ENCODE results near the gene BPIFA3. TPM values are rescaled to one million over a fixed set of nuclear protein-coding genes. Genes with fewer than 3 reads are reported as not detected.

BPIFA3 gene
- total and polyA plus RNA-seq, 2 of the 13 experiments (the other 11 are each of a cell fraction or from before 2014, with no cell fraction given), result not detected

DNA sequence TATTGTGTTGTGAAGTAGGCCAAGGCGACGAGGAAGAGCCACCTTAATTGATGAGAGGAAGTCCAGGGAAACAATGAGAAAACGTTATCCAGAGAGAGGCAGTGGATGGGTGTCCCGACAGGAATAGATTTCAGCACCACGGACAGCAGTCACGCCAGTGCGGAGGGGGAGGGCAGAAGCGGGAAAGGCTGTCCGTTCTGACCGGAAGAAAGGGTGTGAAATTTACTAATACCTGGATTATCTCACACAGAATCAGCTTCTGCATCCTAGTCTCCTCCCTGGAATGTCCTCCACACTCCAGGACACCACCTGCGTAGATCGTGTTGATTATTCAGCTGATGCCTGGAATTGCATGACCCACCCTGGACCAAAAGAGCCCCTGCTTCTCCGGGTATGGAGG lies 7.4 kb upstream of the BPIFA3 start (continued):
- peak; percentile 48; the same call in 1 of the 2 replicates for TF ChIP-seq ZBTB7A (CRISPR knock-in tag; IDR thresholded peaks at IDR 0.05)
- TF ChIP-seq ZNF850 (CRISPR knock-in tag; conservative IDR thresholded peaks at IDR 0.05), result no peak
- TF ChIP-seq, protein P1, sequence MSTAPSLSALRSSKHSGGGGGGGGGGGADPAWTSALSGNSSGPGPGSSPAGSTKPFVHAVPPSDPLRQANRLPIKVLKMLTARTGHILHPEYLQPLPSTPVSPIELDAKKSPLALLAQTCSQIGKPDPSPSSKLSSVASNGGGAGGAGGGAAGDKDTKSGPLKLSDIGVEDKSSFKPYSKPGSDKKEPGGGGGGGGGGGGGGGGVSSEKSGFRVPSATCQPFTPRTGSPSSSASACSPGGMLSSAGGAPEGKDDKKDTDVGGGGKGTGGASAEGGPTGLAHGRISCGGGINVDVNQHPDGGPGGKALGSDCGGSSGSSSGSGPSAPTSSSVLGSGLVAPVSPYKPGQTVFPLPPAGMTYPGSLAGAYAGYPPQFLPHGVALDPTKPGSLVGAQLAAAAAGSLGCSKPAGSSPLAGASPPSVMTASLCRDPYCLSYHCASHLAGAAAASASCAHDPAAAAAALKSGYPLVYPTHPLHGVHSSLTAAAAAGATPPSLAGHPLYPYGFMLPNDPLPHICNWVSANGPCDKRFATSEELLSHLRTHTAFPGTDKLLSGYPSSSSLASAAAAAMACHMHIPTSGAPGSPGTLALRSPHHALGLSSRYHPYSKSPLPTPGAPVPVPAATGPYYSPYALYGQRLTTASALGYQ (CRISPR knock-in tag; IDR thresholded peaks at IDR 0.05), result no peak
- TF ChIP-seq ZNF567 (CRISPR knock-in tag; IDR thresholded peaks at IDR 0.05; ENCODE audit: borderline replicate concordance), result no peak
- TF ChIP-seq ZMYM3 (CRISPR knock-in tag; IDR thresholded peaks at IDR 0.05), result no peak
- no peak for TF ChIP-seq TRIM24 (CRISPR knock-in tag; IDR thresholded peaks at IDR 0.05)
- TF ChIP-seq, protein P2, sequence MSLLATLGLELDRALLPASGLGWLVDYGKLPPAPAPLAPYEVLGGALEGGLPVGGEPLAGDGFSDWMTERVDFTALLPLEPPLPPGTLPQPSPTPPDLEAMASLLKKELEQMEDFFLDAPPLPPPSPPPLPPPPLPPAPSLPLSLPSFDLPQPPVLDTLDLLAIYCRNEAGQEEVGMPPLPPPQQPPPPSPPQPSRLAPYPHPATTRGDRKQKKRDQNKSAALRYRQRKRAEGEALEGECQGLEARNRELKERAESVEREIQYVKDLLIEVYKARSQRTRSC (CRISPR knock-in tag; IDR thresholded peaks at IDR 0.05; ENCODE audit: low read depth), result no peak
- TF ChIP-seq, protein P3, sequence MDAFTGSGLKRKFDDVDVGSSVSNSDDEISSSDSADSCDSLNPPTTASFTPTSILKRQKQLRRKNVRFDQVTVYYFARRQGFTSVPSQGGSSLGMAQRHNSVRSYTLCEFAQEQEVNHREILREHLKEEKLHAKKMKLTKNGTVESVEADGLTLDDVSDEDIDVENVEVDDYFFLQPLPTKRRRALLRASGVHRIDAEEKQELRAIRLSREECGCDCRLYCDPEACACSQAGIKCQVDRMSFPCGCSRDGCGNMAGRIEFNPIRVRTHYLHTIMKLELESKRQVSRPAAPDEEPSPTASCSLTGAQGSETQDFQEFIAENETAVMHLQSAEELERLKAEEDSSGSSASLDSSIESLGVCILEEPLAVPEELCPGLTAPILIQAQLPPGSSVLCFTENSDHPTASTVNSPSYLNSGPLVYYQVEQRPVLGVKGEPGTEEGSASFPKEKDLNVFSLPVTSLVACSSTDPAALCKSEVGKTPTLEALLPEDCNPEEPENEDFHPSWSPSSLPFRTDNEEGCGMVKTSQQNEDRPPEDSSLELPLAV (CRISPR knock-in tag; conservative IDR thresholded peaks at IDR 0.05; ENCODE audit: low read depth), result peak; percentile 79; the same call in 1 of the 2 replicates
- peak; percentile 91 for TF ChIP-seq SIX4 (CRISPR knock-in tag; IDR thresholded peaks at IDR 0.05)
- peak; percentile 97 for TF ChIP-seq ZNF773 (CRISPR knock-in tag; IDR thresholded peaks at IDR 0.05; ENCODE audit: borderline replicate concordance)
- TF ChIP-seq, protein P4, sequence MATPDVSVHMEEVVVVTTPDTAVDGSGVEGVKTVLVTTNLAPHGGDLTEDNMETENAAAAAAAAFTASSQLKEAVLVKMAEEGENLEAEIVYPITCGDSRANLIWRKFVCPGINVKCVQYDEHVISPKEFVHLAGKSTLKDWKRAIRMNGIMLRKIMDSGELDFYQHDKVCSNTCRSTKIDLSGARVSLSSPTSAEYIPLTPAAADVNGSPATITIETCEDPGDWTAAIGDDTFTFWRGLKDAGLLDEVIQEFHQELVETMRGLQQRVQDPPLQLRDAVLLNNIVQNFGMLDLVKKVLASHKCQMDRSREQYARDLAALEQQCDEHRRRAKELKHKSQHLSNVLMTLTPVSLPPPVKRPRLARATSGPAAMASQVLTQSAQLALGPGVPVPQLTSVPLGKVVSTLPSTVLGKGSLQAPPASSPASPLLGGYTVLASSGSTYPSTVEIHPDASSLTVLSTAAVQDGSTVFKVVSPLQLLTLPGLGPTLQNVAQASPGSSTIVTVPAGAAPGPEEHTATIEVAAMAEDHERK (CRISPR knock-in tag; IDR thresholded peaks at IDR 0.05; ENCODE audit: low read depth), result peak; percentile 75; the same call in 1 of the 2 replicates
- no peak for TF ChIP-seq ZBTB8A (CRISPR knock-in tag; IDR thresholded peaks at IDR 0.05; ENCODE audit: borderline replicate concordance, low read depth)
- peak; percentile 71; the same call in 1 of the 2 replicates for TF ChIP-seq ZFAT (CRISPR knock-in tag; conservative IDR thresholded peaks at IDR 0.05)
- TF ChIP-seq, protein P5, sequence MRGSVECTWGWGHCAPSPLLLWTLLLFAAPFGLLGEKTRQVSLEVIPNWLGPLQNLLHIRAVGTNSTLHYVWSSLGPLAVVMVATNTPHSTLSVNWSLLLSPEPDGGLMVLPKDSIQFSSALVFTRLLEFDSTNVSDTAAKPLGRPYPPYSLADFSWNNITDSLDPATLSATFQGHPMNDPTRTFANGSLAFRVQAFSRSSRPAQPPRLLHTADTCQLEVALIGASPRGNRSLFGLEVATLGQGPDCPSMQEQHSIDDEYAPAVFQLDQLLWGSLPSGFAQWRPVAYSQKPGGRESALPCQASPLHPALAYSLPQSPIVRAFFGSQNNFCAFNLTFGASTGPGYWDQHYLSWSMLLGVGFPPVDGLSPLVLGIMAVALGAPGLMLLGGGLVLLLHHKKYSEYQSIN (CRISPR knock-in tag; IDR thresholded peaks at IDR 0.05; ENCODE audit: borderline replicate concordance), result no peak
- TF ChIP-seq, protein P6, sequence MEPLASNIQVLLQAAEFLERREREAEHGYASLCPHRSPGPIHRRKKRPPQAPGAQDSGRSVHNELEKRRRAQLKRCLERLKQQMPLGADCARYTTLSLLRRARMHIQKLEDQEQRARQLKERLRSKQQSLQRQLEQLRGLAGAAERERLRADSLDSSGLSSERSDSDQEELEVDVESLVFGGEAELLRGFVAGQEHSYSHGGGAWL (CRISPR knock-in tag; IDR thresholded peaks at IDR 0.05), result peak; percentile 98
- TF ChIP-seq IRX3 (CRISPR knock-in tag; IDR thresholded peaks at IDR 0.05; ENCODE audit: borderline replicate concordance, low read depth), result peak; percentile 95; the same call in 1 of the 2 replicates
- no peak for TF ChIP-seq EEA1 (CRISPR knock-in tag; IDR thresholded peaks at IDR 0.05; ENCODE audit: borderline replicate concordance)
- no peak for TF ChIP-seq GATA4 (IDR thresholded peaks at IDR 0.05; ENCODE audit: borderline replicate concordance, low read depth)
- TF ChIP-seq, protein P7, sequence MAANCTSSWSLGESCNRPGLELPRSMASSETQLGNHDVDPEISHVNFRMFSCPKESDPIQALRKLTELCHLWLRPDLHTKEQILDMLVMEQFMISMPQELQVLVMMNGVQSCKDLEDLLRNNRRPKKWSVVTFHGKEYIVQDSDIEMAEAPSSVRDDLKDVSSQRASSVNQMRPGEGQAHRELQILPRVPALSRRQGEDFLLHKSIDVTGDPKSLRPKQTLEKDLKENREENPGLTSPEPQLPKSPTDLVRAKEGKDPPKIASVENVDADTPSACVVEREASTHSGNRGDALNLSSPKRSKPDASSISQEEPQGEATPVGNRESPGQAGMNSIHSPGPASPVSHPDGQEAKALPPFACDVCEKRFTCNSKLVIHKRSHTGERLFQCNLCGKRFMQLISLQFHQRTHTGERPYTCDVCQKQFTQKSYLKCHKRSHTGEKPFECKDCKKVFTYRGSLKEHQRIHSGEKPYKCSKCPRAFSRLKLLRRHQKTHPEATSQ (CRISPR knock-in tag; IDR thresholded peaks at IDR 0.05; ENCODE audit: borderline replicate concordance), result peak; percentile 97
- TF ChIP-seq SNAPC2 (CRISPR knock-in tag; IDR thresholded peaks at IDR 0.05), result peak; percentile 97

Data from HepG2 (cell line).